HL-60 (cell line): ENCODE data around the gene ATP7A.

Experiments
- GABPA ChIP-seq: IDR thresholded peaks from 2 replicates; pipeline ENCODE4 v1.6.1; 2012; ENCODE audit warnings: low read depth
- POLR2AphosphoS5 ChIP-seq: IDR thresholded peaks from 2 replicates; pipeline ENCODE4 v1.6.1; 2012; ENCODE audit warnings: low read depth
- SPI1 ChIP-seq: IDR thresholded peaks from 2 replicates; pipeline ENCODE4 v1.6.1; 2012; ENCODE audit warnings: low read depth, mild to moderate bottlenecking, borderline replicate concordance
- TF ChIP-seq, protein P1 (sequence below): IDR thresholded peaks from one replicate; pipeline ENCODE4 v1.5.1; 2011; ENCODE audit warnings: low read length, control low read depth, inconsistent platforms; ENCODE audit not compliant: insufficient read depth
- TF ChIP-seq, protein P2 (sequence below): IDR thresholded peaks from 2 replicates; pipeline ENCODE4 v1.6.1; 2012; ENCODE audit warnings: low read depth; ENCODE audit not compliant: insufficient replicate concordance

DNA sequence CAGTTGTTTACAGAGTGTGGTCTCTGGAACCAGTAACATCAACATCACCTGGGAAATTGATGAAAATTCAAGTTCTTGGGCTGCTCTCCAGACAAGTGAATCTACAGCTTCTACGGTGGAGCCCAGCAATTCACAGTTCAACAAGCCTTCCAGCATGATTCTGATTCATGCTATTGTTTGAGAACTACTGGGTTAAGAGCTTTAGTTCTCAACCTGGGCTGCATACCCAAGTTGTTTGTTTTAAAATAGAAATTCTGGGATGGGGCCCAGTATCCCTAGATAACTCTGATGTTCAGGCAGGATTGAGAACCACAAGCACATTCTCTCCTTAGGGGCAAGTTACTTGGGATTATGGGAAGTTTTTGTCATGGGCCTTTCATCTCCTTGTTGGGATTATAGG, 155.6 kb downstream of the ATP7A start:
- TF ChIP-seq, protein P1, sequence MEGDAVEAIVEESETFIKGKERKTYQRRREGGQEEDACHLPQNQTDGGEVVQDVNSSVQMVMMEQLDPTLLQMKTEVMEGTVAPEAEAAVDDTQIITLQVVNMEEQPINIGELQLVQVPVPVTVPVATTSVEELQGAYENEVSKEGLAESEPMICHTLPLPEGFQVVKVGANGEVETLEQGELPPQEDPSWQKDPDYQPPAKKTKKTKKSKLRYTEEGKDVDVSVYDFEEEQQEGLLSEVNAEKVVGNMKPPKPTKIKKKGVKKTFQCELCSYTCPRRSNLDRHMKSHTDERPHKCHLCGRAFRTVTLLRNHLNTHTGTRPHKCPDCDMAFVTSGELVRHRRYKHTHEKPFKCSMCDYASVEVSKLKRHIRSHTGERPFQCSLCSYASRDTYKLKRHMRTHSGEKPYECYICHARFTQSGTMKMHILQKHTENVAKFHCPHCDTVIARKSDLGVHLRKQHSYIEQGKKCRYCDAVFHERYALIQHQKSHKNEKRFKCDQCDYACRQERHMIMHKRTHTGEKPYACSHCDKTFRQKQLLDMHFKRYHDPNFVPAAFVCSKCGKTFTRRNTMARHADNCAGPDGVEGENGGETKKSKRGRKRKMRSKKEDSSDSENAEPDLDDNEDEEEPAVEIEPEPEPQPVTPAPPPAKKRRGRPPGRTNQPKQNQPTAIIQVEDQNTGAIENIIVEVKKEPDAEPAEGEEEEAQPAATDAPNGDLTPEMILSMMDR: no peak
- TF ChIP-seq POLR2AphosphoS5 (no peak), GABPA (no peak), SPI1 (no peak)
- TF ChIP-seq, protein P2, sequence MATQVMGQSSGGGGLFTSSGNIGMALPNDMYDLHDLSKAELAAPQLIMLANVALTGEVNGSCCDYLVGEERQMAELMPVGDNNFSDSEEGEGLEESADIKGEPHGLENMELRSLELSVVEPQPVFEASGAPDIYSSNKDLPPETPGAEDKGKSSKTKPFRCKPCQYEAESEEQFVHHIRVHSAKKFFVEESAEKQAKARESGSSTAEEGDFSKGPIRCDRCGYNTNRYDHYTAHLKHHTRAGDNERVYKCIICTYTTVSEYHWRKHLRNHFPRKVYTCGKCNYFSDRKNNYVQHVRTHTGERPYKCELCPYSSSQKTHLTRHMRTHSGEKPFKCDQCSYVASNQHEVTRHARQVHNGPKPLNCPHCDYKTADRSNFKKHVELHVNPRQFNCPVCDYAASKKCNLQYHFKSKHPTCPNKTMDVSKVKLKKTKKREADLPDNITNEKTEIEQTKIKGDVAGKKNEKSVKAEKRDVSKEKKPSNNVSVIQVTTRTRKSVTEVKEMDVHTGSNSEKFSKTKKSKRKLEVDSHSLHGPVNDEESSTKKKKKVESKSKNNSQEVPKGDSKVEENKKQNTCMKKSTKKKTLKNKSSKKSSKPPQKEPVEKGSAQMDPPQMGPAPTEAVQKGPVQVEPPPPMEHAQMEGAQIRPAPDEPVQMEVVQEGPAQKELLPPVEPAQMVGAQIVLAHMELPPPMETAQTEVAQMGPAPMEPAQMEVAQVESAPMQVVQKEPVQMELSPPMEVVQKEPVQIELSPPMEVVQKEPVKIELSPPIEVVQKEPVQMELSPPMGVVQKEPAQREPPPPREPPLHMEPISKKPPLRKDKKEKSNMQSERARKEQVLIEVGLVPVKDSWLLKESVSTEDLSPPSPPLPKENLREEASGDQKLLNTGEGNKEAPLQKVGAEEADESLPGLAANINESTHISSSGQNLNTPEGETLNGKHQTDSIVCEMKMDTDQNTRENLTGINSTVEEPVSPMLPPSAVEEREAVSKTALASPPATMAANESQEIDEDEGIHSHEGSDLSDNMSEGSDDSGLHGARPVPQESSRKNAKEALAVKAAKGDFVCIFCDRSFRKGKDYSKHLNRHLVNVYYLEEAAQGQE: no peak
